ENCODE results near the gene RAD51D.

GRCh38 chr17:35073183-35073790 lies 46.4 kb downstream of the RAD51D start:
- TF ChIP-seq CTCF (IDR thresholded peaks at IDR 0.05) = no peak
- TF ChIP-seq POLR2A (IDR thresholded peaks at IDR 0.05) = no peak
- TF ChIP-seq POLR2AphosphoS5 (IDR thresholded peaks at IDR 0.05) = no peak
